NCI-H2029 (cell line): ENCODE data around the gene ISG15.
A peak's percentile ranks its signal among the peaks of the same experiment; 100 is the strongest.
"Not testable (repeated sequence)": the region's sequence is repeated elsewhere in the genome, so short reads cannot be mapped to it uniquely, and the experiment has no call there.

Source experiments
- DNase-seq: peaks from one replicate; lab custom pipeline; 2025; lab: John Stamatoyannopoulos, UW

ISG15 gene

GRCh38 chr1:995665-996633 is 17.3 kb upstream of the ISG15 start:
- DNase-seq: no peak

GRCh38 chr1:996851-997712 is 16.2 kb upstream of the ISG15 start:
- no peak for DNase-seq

- no peak for DNase-seq
Observed at GRCh38 chr1:997713-997992, 15.6 kb upstream of the ISG15 start.

GRCh38 chr1:997993-998744 is 15.1 kb upstream of the ISG15 start:
- DNase-seq: no peak

GRCh38 chr1:998745-998994 is 14.6 kb upstream of the ISG15 start:
- DNase-seq: no peak

GRCh38 chr1:998995-999724 is 14.1 kb upstream of the ISG15 start:
- DNase-seq: no peak

GRCh38 chr1:999725-1000356 is 13.5 kb upstream of the ISG15 start, which contains the start of gene HES4:
HES4 (minus strand) TSS chr1:1000097; CDS start chr1:999973, 124 bp downstream.
- peak; percentile 22 for DNase-seq

- peak; percentile 17 for DNase-seq
Observed at GRCh38 chr1:1000357-1001056, 12.8 kb upstream of the ISG15 start.

- DNase-seq: no peak
Observed at GRCh38 chr1:1001057-1001783, 12.1 kb upstream of the ISG15 start.

GRCh38 chr1:1003618-1004419 is 9.5 kb upstream of the ISG15 start:
- no peak for DNase-seq

- no peak for DNase-seq
Observed at GRCh38 chr1:1004420-1004779, 8.9 kb upstream of the ISG15 start.

GRCh38 chr1:1004780-1005697 is 8.3 kb upstream of the ISG15 start:
- peak; percentile 30 for DNase-seq

- DNase-seq: no peak
Observed at GRCh38 chr1:1005774-1006304, 7.5 kb upstream of the ISG15 start.

GRCh38 chr1:1006305-1007159 is 6.8 kb upstream of the ISG15 start:
- DNase-seq: no peak

GRCh38 chr1:1010131-1010530 is 3.2 kb upstream of the ISG15 start:
- not testable (repeated sequence) for DNase-seq

- DNase-seq: no peak
Observed at GRCh38 chr1:1011396-1011949, 1.8 kb upstream of the ISG15 start.

GRCh38 chr1:1012736-1013104 is 577 bp upstream of the ISG15 start:
- DNase-seq: not testable (repeated sequence)
